ENCODE measurements around the gene PI4K2B. TPM values are rescaled to one million over a fixed set of nuclear protein-coding genes. Genes with fewer than 3 reads are reported as not detected.
"Not testable (repeated sequence)": the region's sequence is repeated elsewhere in the genome, so short reads cannot be mapped to it uniquely, and the experiment has no call there.

Gene PI4K2B
- 14.8 and 28.4 TPM in 2 replicates for total RNA-seq (2014; rRNA removed; shearing (Covaris generic); ENCODE audit: low replicate concordance)

DNA sequence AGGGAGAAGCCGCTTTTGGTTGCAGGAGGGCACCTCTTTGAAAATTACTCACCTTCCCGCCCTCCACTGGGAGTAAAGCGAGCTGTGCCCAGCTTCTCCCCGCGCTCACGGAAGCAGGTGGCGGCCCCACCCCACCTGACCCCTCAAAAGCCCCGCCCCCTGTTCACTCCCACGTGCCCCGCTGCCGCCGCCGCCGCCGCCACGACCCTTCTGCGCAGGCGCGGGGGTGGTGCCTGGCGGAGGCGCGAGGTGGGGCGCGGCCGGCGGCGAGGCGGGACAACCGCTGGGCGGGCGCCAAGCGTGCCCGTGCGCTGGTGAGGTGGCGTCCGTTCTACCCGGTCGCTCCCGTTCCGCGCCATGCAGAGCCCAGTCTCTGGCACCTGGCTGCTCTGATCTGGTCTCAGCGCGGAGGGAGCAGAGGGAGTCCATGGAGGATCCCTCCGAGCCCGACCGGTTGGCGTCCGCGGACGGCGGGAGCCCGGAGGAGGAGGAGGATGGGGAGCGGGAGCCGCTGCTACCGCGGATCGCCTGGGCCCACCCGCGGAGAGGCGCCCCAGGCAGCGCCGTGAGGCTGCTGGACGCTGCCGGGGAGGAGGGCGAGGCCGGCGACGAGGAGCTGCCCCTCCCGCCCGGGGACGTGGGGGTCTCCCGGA is at the start of gene PI4K2B:
Gene PI4K2B, plus strand, starts transcription at position 297 of the 653 bp plus-strand sequence. Its CDS starts 131 bp downstream, at position 428.
- DNase-seq (ENCODE audit: low read depth): peak; percentile 83
- in situ Hi-C loops (cut with HindIII; ENCODE audit: low pct_unique_long_range_greater_than_20kb, low sequenced_read_pairs): no loop called here

DNA sequence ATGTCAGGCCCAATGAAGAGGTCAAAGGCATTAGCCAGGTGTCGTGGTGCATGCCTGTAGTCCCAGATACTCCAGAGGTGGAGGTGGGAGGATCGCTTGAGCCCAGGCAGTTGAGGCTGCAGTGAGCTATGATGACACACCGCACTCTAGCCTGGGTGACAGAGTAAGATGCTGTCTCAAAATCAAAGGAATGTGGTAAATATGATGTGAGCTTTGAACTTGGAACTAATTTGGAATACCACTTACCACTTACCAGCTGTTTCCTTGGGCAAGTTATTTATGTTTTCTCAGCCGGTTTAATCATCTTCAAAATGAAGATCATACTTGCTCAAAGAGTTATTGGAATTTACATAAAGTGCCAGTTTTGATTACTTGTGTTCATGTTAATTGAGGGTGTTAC is 49.8 kb upstream of the PI4K2B start:
- DNase-seq (ENCODE audit: low read depth): no peak
- in situ Hi-C loops (cut with HindIII; ENCODE audit: low pct_unique_long_range_greater_than_20kb, low sequenced_read_pairs): no loop called here

DNA sequence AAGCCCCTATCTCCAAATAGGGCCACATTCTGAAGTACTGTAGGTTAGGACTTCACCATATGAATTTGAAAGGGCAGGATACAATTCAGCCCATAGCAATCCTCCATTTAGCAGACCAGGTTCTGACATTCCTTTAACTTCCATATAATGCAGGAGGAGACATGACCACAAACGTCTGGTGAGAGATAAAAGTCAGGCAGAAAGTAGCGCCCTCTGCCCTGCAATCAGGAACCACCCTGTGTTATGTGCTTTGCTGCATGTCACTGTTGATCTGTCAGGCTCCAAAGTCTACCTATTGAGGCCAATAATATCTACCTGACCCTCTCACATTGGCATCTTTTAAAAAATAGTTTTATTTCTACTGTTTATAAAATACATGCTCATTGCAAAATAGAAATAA is 43.4 kb upstream of the PI4K2B start:
- DNase-seq (ENCODE audit: low read depth): no peak
- in situ Hi-C loops (cut with HindIII; ENCODE audit: low pct_unique_long_range_greater_than_20kb, low sequenced_read_pairs): no loop called here

DNA sequence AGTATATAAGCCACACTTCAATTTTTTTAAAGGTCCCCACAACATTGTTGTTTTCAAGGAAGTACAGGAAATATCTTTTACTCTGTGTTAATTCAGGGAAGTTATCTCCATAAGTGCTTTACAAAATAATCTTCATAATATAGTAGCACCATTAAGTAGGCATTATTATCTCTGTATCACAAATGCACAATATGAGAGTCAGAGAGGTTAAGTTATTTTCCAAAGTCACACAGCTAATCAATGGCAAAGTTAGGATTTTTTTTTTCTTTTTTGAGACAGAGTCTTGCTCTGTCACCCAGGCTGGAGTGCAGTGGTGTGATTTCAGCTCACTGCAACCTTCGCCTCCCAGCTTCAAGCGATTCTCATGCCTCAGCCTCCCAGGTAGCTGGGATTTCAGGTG is 35.1 kb upstream of the PI4K2B start:
- in situ Hi-C loops (cut with HindIII; ENCODE audit: low pct_unique_long_range_greater_than_20kb, low sequenced_read_pairs): no loop called here
- no peak for DNase-seq (ENCODE audit: low read depth)

DNA sequence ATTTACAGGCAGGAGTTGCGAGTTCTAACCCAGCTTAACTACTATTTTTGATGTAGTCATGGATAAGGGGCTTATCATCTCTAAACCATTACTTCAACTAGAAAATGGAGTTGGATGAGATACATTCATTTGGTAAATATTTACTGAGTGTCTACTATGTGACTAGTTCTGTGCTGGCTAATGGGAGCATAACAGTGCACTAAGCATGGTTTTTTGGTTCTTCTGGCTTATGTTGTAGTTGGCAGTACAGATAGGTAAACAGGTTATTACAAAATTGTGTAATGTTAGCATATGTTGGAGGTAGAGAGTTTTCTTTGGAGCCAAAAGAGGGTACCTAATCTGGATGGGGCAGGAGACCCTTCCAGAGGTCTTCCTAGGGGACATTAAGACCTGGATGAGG is 25.8 kb upstream of the PI4K2B start:
- no peak for DNase-seq (ENCODE audit: low read depth)
- in situ Hi-C loops (cut with HindIII; ENCODE audit: low pct_unique_long_range_greater_than_20kb, low sequenced_read_pairs): no loop called here

DNA sequence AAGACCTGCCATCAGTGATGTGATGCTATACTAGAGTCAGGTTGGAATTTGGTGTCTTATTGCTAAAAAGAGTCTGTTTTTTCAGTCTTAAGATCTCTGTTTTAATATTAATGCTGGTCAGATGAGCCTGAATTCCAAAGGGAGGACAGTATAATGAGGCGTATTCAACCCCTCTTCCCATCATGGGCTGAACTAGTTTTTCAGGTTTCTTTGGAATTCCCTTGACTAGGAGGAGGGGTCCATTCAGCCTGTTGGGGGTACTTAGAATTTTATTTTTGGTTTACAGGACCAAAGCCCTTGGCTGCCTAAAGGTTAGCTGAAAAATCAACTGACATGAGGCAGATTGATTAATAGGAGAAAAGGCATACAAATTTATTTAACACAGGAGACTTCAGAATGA is 24.1 kb upstream of the PI4K2B start:
- in situ Hi-C loops (cut with HindIII; ENCODE audit: low pct_unique_long_range_greater_than_20kb, low sequenced_read_pairs): no loop called here

DNA sequence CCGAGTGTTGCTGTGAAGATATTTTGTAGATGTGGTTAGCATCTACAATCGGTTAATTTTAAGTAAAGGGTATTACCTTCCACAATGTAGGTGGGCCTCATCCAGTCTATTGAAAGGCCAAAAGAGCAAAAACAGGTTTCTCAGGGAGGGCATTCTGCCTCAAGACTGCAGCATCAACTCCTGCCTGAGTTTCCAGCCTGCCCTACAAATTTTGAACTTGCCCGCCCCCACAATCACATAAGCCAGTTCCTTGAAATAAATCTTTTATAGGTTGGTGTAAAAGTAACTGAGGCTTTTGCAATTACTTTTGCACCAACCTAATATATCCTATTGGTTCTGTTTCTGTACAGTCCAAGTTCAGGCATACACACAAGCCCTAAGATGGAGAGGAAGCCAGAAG is 22.1 kb upstream of the PI4K2B start:
- no peak for DNase-seq (ENCODE audit: low read depth)
- in situ Hi-C loops (cut with HindIII; ENCODE audit: low pct_unique_long_range_greater_than_20kb, low sequenced_read_pairs): no loop called here

More for the DNA sequence above, 24.1 kb upstream of the PI4K2B start:
- DNase-seq (ENCODE audit: low read depth): no peak

DNA sequence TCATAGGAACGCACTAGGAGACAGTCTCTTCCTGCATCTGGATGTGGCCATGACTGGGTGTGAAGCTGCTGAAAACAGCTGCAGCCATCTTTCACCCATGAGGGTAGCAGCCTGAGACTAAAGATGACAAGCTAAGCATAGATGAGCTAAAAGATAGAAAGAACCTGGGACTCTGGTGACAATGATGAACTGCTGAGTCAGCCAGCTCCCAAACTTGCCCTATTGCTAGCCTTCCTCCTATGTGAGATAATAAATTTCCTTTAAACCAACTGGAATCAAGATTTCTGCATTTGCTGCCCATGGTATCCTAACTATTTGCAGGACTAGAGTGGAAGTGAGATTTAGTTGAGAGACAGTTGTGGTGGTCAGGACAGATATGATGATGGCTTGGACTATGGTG is 21.0 kb upstream of the PI4K2B start:
- DNase-seq (ENCODE audit: low read depth): no peak
- in situ Hi-C loops (cut with HindIII; ENCODE audit: low pct_unique_long_range_greater_than_20kb, low sequenced_read_pairs): no loop called here

DNA sequence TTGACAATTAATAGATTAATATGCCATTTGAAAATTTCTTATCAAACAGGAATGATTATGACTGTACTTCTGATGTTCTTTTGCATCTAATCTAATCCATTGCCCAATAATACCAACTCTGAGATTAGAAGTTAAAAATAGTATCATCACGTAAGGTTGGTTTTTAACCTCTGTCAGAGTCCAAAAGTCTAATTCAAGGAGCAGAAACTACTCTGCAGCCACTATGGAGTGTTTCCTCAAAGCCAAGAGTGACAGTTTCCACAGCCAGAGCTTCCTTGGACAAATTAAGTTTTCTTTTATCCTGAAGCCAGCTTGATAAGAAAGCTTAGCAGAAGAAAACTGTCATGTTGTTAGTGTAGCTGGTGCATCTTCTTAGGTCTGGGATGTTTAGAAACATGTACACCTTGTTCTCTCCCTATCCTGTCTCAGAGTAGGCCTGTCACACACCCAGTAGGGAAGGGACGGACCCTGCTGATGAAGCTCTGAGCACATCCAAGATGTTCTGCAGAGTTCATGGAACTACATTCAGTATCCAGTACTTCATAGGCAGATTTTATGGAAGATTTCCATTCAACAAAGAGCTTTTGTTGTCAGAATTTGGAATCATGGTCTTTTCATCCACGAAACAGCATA is 20.4 kb upstream of the PI4K2B start:
- no peak for DNase-seq (ENCODE audit: low read depth)
- in situ Hi-C loops (cut with HindIII; ENCODE audit: low pct_unique_long_range_greater_than_20kb, low sequenced_read_pairs): no loop called here

DNA sequence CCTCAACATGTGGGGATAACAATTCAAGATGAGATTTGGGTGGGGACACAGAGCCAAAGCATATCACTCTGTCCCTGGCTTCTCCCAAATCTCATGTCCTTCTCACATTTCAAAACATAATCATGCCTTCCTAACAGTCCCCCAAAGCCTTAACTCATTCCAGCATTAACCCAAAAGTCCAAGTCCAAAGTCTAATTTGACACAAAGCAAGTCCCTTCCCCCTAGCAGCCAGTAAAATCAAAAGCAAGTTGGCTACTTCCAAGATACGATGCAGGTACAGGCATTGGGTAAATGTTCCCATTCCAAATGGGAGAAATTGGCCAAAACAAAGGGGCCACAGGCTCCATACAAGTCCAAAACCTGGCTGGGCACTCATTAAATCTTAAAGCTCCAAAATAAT is 19.1 kb upstream of the PI4K2B start:
- in situ Hi-C loops (cut with HindIII; ENCODE audit: low pct_unique_long_range_greater_than_20kb, low sequenced_read_pairs); DNase-seq (ENCODE audit: low read depth): not testable (repeated sequence)

DNA sequence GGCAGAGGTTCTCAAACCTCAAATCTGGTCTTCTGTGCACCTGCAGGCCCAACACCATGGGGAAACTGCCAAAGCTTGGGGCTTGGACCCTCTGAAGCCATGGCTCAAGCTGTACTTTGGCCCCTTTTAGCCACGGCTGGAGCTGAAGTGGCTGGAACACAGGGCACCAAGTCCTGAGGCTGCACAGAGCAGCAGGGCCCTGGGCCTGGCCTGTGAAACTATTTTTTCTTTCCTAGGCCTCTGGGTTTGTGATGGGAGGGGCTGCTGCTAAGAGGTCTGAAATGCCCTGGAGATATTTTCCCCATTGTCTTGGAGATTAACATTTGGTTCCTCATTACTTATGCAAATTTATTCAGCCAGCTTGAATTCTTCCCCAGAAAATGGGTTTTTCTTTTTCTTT is 18.3 kb upstream of the PI4K2B start:
- no peak for DNase-seq (ENCODE audit: low read depth)
- in situ Hi-C loops (cut with HindIII; ENCODE audit: low pct_unique_long_range_greater_than_20kb, low sequenced_read_pairs): no loop called here

DNA sequence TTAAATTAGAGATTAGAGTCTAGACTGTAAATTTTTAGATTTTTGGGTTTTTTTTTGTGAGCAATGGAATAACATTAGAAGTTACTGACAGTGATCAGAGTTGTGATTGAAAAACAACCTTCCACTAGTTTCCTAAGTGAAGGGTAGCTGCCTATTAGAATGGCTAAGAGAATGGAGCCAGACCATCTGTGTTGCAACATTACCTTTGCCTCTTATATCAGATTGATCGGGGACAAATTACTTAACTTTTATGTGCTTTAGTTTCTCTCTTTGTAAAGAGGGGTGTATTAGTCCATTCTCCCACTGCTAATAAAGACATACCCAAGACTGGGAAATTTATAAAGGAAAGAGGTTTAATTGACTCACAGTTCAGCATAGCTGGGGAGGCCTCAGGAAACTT is 12.5 kb upstream of the PI4K2B start:
- no peak for DNase-seq (ENCODE audit: low read depth)
- in situ Hi-C loops (cut with HindIII; ENCODE audit: low pct_unique_long_range_greater_than_20kb, low sequenced_read_pairs): no loop called here

DNA sequence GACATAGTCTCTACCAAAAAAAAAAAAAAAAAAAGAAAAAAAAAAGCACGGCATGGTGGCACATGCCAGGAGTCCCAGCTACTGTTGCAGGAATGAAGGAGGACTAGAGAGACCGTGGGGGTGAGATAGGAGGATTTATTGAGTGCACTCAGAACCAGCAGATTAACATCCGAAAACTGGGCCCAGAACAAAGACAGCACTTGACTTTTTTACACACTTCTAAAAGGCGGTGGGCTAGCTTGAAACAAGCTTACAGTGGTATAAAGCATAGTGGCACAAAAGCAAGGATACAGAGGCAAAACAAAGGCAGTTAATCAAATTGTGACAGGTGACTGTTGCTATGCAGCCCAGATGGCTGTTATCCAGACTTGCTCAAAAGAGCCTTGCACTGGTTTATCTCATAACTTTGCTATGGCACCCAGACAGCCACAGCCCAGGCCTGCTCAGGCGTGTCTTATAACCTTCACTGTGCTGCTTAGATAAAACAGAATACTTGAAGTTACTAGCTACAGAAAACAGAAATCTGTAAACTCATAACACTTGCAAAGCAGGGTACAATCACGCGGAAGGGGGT is 9.9 kb upstream of the PI4K2B start:
- DNase-seq (ENCODE audit: low read depth): peak; percentile 52
- in situ Hi-C loops (cut with HindIII; ENCODE audit: low pct_unique_long_range_greater_than_20kb, low sequenced_read_pairs): no loop called here

DNA sequence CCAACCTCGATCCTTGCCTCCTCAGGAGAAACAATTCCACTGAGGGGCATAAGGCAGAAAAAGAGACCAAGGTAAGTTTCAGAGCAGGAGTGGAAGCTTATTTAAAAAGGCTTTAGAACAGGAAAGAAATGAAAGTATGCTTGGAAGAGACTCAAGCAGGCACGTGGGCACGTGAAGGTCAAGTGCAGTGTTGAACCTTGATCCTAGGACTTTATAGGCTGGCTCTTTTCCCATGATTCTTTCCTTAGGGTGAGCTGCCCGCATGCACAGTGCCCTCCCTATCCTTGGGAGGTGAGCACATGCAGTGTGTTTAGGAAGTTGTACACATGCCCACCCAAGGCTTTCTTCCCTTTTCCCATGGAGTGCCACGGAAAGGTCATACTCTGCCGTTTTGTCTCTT is 4.0 kb upstream of the PI4K2B start:
- in situ Hi-C loops (cut with HindIII; ENCODE audit: low pct_unique_long_range_greater_than_20kb, low sequenced_read_pairs): no loop called here
- no peak for DNase-seq (ENCODE audit: low read depth)

DNA sequence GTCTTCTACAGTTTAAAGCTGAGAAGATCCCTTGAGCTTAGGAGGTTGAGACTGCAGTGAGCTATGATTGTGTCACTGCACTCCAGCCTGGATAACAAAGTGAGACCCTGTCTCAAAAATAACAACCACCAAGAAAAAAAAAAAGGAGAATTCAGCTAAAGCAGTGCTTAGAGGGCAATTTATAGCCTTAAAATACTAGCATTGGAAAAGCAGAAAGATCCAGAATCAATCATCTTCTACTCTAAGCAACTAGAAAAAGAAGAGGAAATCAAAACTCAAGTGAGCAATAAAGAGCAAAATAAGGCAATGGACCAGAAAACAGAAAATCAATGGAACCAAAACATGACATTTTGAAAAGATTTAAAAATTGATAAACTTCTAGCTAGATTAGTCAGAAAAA is 639 bp upstream of the PI4K2B start:
- in situ Hi-C loops (cut with HindIII; ENCODE audit: low pct_unique_long_range_greater_than_20kb, low sequenced_read_pairs): no loop called here
- DNase-seq (ENCODE audit: low read depth): no peak

DNA sequence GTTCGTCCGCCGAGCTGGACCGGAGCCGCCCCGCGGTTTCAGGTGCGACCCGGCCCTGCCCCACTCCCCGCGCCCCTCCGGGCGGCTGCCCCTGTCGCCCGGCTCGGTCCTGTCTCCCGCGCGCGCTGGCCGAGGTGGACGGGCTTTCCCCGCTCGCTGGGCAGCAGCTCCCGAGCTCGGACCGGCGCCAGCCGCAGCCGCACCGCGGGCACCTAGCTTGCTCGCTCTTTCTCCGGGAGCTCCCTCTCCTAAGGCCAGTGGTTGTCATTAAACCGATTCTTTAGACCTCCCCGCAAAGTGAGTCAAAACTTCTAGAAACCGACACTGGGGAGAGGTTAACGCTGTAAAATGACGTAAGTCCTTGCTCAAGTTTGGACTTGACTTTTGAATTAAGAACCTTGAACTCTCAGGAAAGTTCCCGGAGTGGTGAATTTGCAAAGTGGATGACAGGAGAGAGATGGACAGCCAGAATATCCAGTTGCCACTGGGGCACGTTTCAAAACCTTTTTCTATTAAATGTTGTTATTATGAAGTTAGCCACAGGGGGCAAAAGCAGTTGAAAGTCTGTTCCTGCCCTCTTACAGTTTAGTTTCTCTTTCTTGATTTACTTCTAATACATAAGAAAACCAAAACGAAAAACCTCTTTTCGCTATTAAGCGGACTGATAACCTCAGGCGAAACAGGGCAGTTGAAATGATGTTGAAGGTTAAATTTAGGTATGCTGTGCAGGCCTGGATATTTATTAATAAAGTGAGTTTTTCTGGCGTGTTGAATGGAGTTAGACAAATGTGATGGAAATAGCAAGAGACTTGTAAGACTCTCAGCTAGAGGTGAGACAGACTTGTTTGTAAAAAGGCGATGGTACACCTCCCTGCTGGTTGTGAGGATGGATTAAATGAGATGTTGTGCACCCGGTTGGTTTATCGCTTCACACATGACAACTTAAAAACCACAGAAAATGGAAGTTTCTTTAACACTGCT is 847 bp downstream of the PI4K2B start:
- in situ Hi-C loops (cut with HindIII; ENCODE audit: low pct_unique_long_range_greater_than_20kb, low sequenced_read_pairs): no loop called here

DNA sequence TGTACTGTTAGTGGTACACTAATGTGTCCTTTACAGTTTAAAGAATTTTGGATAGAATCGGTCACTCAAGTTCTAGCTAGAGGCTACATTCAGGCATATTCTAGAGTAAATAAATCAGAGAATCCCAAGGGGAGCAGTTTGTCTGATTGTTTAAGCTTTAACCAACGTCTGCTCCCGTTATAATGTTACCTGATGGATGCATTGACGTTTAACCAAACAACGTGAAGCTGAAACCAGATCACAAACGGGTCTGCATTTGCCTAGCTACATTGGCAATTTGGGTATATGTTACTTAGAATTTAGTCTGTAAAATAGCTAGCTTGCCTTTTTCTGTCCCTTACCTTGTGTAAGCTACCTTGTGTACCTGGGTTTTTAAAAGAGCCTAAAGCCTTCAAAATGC is 1.6 kb downstream of the PI4K2B start:
- in situ Hi-C loops (cut with HindIII; ENCODE audit: low pct_unique_long_range_greater_than_20kb, low sequenced_read_pairs): no loop called here
- DNase-seq (ENCODE audit: low read depth): peak; percentile 4

More for the DNA sequence above, 847 bp downstream of the PI4K2B start:
- DNase-seq (ENCODE audit: low read depth): peak; percentile 81

DNA sequence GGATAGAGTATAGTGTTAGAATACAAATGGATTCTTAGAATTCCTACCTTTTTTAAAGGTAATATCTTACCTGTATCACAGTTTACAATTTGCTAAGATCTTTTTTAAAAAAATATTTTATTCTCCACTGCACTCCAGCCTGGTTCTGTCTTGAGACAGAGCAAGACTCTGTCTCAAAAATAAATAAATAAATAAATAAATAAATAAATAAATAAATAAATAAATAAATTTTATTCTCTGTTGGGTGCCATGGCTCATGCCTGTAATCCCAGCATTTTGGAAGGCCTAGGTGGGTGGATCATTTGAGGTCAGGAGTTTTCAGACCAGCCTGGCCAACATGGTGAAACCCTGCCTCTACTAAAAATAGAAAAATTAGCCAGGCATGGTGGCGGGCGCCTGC is 2.2 kb downstream of the PI4K2B start:
- DNase-seq (ENCODE audit: low read depth); in situ Hi-C loops (cut with HindIII; ENCODE audit: low pct_unique_long_range_greater_than_20kb, low sequenced_read_pairs): not testable (repeated sequence)

DNA sequence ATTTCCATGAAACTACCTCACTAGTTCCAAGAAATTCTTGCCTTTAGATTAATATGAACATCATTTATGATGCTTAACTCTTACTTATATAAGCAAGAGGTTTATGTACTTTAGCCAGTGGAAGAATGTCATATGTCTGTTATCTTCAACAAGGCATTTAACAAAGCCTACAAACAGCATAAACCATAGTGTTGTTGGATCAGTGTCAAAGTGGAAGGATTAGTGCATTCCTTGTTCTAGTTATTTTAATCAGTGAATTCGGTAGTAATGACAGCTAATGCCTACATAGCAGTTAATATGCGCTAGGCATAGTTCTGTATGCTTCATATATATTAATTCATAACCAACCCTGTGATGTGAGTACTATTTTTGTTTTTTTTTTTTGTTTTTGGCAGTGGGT is 3.1 kb downstream of the PI4K2B start:
- in situ Hi-C loops (cut with HindIII; ENCODE audit: low pct_unique_long_range_greater_than_20kb, low sequenced_read_pairs): no loop called here

More for the DNA sequence above, 3.1 kb downstream of the PI4K2B start:
- DNase-seq (ENCODE audit: low read depth): no peak

Measured in Caki2 (cell line).